ENCODE data around the gene SAFB2. TPM values are rescaled to one million over a fixed set of nuclear protein-coding genes. Genes with fewer than 3 reads are reported as not detected.

The SAFB2 gene
- total RNA-seq, 1 donor from 2014 or later = 143 TPM

DNA sequence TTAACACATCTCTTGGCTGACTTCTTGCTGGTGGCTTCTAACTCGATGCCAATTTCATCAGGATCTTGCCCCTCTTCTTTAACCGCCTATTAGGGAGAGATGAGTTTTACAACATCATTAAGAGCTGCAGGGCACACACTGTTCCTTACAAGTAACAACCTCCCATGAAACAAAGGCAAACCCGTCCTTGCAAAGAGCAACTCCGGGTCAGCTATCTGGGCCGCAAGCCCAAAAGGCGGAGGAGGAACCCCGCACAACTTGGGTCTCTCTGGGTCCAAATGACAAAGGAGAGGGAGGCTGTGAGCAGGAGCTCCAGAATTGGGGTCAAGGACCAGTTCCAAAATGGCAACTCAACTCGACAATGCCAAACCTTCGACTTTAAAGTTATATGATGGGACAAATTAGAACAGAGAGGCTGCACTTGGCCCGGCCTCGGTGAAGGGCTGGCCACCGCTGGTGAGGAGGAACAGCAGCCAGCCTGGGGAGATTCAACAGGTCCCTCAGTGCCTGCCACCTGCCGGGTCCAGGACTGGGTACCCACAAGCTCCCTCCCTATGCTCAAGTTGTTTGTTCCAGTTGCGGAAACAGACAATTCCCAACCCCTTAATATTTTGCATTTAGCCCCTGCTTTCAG, 1.1 kb downstream of the SAFB2 start:
- no peak for ATAC-seq (ENCODE audit: low read depth)
- Mint-ChIP-seq H3K9me3 (no peaks in the 10 kb centered on the region), H3K36me3 (ENCODE audit: low read depth) (peaks cover 83% of the 10 kb centered on the region)

GRCh38 chr19:5619946-5620345, 2.6 kb downstream of the SAFB2 start:
- Mint-ChIP-seq H3K9me3 (no peaks in the 10 kb centered on the region), H3K4me1 (peaks cover 57% of the 10 kb centered on the region), H3K27me3 (peaks cover 2% of the 10 kb centered on the region), H3K4me3 (no peak overlapping the region), H3K27ac (peak overlapping the region; percentile 15), H3K36me3 (ENCODE audit: low read depth) (peaks cover 83% of the 10 kb centered on the region)
- DNase-seq (no peak), ATAC-seq (ENCODE audit: low read depth) (no peak)
- POLR2A ChIA-PET = no interaction called here
- CTCF ChIA-PET = no interaction called here
- intact Hi-C loops (cut with micrococcal nuclease) = loop anchor here (5.0 kb wide), 3 partner anchors 172 to 898 kb away; partner anchors contain the start of genes DPP9, DUS3L, NDUFA11 and VMAC
- TF ChIP-seq CTCF (IDR thresholded peaks at IDR 0.05) = no peak

More for the DNA sequence above, 1.1 kb downstream of the SAFB2 start:
- ChIA-PET CTCF (interaction anchor here (3.4 kb wide), 1 partner anchor 68 kb away, joined by 11 read pairs; the partner anchor contains the start of gene RPL36), POLR2A (interaction anchor here (0.6 to 2.9 kb wide), 11 partner anchors 12 to 897 kb away, joined by 3 to 39 read pairs (median 6); partner anchors contain the start of genes CATSPERD, DPP9, KDM4B and LONP1)
- peaks cover 2% of the 10 kb centered on the region for H3K27me3 Mint-ChIP-seq
- peaks cover 72% of the 10 kb centered on the region for H3K4me1 Mint-ChIP-seq
- DNase-seq = no peak
- peak overlapping the region; percentile 100 for H3K4me3 Mint-ChIP-seq
- H3K27ac Mint-ChIP-seq = peak overlapping the region; percentile 90
- intact Hi-C loops (cut with micrococcal nuclease) = loop anchor here (5.0 kb wide), 3 partner anchors 171 to 899 kb away; partner anchors contain the start of genes DPP9, DUS3L, NDUFA11 and VMAC
- no peak for TF ChIP-seq CTCF (IDR thresholded peaks at IDR 0.05)

DNA sequence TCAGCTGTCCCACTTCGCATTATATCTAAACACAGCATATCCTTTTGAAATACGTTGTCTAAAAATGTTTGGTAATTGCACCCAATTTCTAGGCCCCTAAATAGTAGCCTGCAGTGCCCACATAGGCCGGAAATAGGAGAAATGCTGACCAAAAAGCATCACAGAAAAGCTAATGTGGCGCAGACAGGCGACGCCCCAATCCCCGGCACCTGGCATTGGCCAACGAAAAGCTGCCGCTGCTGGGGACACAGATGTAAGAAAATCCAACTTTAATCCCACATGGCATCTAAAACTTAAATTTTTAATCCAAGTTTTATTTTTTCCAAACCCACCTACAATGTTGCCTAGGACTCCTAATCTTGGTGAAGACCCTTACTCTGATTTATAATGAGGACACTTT, 4.0 kb downstream of the SAFB2 start:
- Mint-ChIP-seq H3K4me1 (peaks cover 47% of the 10 kb centered on the region), H3K9me3 (no peaks in the 10 kb centered on the region), H3K27ac (no peak overlapping the region), H3K36me3 (ENCODE audit: low read depth) (peaks cover 85% of the 10 kb centered on the region), H3K27me3 (peaks cover 2% of the 10 kb centered on the region), H3K4me3 (no peak overlapping the region)
- DNase-seq (no peak), ATAC-seq (ENCODE audit: low read depth) (no peak)
- intact Hi-C loops (cut with micrococcal nuclease) = no loop called here
- ChIA-PET POLR2A (interaction anchor here (0.8 kb wide), 1 partner anchor 102 kb away, joined by 3 read pairs; the partner anchor contains the start of gene CATSPERD), CTCF (no interaction called here)
- no peak for TF ChIP-seq CTCF (IDR thresholded peaks at IDR 0.05)

DNA sequence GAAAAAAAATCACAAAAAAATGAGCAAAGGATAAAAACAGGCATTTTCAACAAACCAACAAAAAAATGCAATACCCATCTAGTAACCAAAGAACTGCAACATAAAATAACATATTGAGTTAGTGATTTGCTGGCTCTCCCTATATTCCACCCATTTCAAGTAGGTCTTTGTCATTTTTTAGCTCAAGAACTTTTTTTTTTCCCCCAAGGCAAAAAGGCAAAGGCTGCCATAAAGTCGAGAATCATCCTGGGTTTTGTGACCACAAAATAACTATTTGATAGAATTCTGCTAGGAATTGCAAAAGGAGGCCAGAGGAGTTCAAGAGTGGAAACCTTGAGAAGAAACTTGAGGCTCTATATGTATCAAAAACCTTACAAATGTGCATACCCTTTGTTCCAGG, 5.5 kb downstream of the SAFB2 start:
- TF ChIP-seq CTCF (IDR thresholded peaks at IDR 0.05) = no peak
- no peak for DNase-seq
- CTCF ChIA-PET = no interaction called here
- peaks cover 40% of the 10 kb centered on the region for H3K4me1 Mint-ChIP-seq
- H3K9me3 Mint-ChIP-seq = no peaks in the 10 kb centered on the region
- no peak overlapping the region for H3K4me3 Mint-ChIP-seq
- no peak overlapping the region for H3K27ac Mint-ChIP-seq
- intact Hi-C loops (cut with micrococcal nuclease) = no loop called here
- POLR2A ChIA-PET = interaction anchor here (0.6 kb wide), 1 partner anchor 12 kb away, joined by 6 read pairs; no protein-coding TSS in a partner anchor
- H3K27me3 Mint-ChIP-seq = no peaks in the 10 kb centered on the region
- ATAC-seq (ENCODE audit: low read depth) = no peak
- H3K36me3 Mint-ChIP-seq (ENCODE audit: low read depth) = peaks cover 89% of the 10 kb centered on the region

DNA sequence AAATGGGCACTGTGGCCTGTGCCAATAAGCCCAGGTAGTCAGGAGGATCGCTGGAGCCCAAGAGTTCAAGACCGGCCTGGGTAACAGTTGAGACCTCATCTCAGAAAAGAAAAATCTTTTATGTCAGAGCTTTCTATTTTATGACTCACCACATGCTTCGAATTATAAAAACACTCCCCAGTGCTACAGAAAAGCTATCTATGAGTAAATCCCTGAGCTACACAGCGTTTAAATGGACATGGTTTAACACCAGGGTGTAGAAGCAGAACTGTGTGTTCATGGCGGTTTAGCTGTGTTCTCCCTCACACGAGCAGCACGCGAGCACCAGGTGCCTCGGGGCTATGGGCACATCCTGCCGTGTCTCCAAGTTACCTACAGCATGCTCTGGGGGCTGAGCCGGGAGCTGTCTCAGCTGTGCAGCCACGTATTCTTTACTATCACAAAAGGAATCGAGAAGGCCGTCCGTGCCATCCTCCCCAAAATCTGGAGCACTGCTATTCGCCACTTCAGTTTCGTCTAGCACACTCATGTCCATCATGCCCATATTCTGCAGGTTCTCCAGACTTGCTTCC, 6.7 kb downstream of the SAFB2 start:
- no peak for TF ChIP-seq CTCF (IDR thresholded peaks at IDR 0.05)
- intact Hi-C loops (cut with micrococcal nuclease) = no loop called here
- H3K9me3 Mint-ChIP-seq = no peaks in the 10 kb centered on the region
- CTCF ChIA-PET = no interaction called here
- POLR2A ChIA-PET = interaction anchor here (1.2 kb wide), 1 partner anchor 11 kb away, joined by 3 read pairs; no protein-coding TSS in a partner anchor
- ATAC-seq (ENCODE audit: low read depth) = no peak
- no peak for DNase-seq
- no peak overlapping the region for H3K27ac Mint-ChIP-seq
- H3K4me1 Mint-ChIP-seq = peaks cover 31% of the 10 kb centered on the region
- no peak overlapping the region for H3K4me3 Mint-ChIP-seq
- H3K27me3 Mint-ChIP-seq = no peaks in the 10 kb centered on the region
- H3K36me3 Mint-ChIP-seq (ENCODE audit: low read depth) = peaks cover 85% of the 10 kb centered on the region

Measured in activated B cell treated with CpG ODN at 0.5 μM for 24 hours (primary cell).